Heart right ventricle (tissue), 16 donors: ENCODE data around the gene FAF1. TPM values are rescaled to one million over a fixed set of nuclear protein-coding genes. Genes with fewer than 3 reads are reported as not detected.
"Not testable (repeated sequence)": the region's sequence is repeated elsewhere in the genome, so short reads cannot be mapped to it uniquely, and the experiment has no call there.

ENCODE experiments used
- ATAC-seq, 8 donors: fragments of 200-7000 bp; cut with Tn5 transposase; one replicate each; pipeline ENCODE4 v1.9.1; 2020; ENCODE audit warnings: mild to moderate bottlenecking in 8 of 8, moderate library complexity in 8 of 8, moderate number of reproducible peaks in 1 of 8
- DNase-seq, 2 donors: peaks; one replicate each; pipeline ENCODE4 v3.0.0-alpha.2; 2020
- H3K27ac ChIP-seq, 10 donors: fragments of 200-600 bp; sonication (generic) in 2 of 10; one replicate each; pipeline versions ENCODE4 v1.5.0 to v1.8.0; 2020 to 2022; ENCODE audit warnings: mild to moderate bottlenecking in 3 of 10
- H3K27me3 ChIP-seq, 7 donors: fragments of 200-600 bp; one replicate each; pipeline ENCODE4 v1.8.0; 2021 to 2022; ENCODE audit warnings: mild to moderate bottlenecking in 2 of 7
- H3K36me3 ChIP-seq, 9 donors: fragments of 200-600 bp; sonication (generic) in 1 of 9; one replicate each; pipeline versions ENCODE4 v1.5.0 to v1.8.0; 2020 to 2022; ENCODE audit warnings: mild to moderate bottlenecking in 2 of 9
- H3K4me1 ChIP-seq, 9 donors: fragments of 200-600 bp; sonication (generic) in 1 of 9; one replicate each; pipeline versions ENCODE4 v1.5.0 to v1.8.0; 2020 to 2022; ENCODE audit warnings: mild to moderate bottlenecking in 4 of 9
- H3K4me3 ChIP-seq, 10 donors: fragments of 200-600 bp; sonication (generic) in 2 of 10; one replicate each; pipeline versions ENCODE4 v1.5.0 to v1.8.0; 2020 to 2022; ENCODE audit warnings: mild to moderate bottlenecking in 7 of 10, moderate library complexity in 2 of 10
- H3K9me3 ChIP-seq, 11 donors: fragments of 200-600 bp in 10 of 11; sonication (generic) in 2 of 11; one replicate each; pipeline versions ENCODE4 v1.5.0 to v1.8.0; 2013 to 2022; ENCODE audit warnings: mild to moderate bottlenecking in 2 of 11, control low read depth in 1 of 11, moderate library complexity in 1 of 11
- CTCF ChIP-seq, 9 donors: fragments of 200-600 bp; sonication (generic) in 2 of 9; IDR thresholded peaks; one replicate each; pipeline versions ENCODE4 v1.5.0 to v1.8.0; 2021 to 2022; ENCODE audit warnings: antibody characterized with exemption in 9 of 9, mild to moderate bottlenecking in 5 of 9, moderate library complexity in 1 of 9
- WGBS, 2 donors: extraction: QIAGEN DNeasy Blood & Tissue Kit; methylation state at CpG; one replicate each; pipeline ENCODE4 v1.1.7; 2013; ENCODE audit warnings: inconsistent platforms in 1 of 2; 5-methylcytosine and 5-hydroxymethylcytosine counted together
- intact Hi-C, 10 donors: fragments of 100-400 bp; cut with DNase I; formaldehyde crosslinking; loops; one replicate each; pipeline versions ENCODE4 v1.11.1 to v1.14.2; 2022
- polyA plus RNA-seq, 2 donors: library from polyadenylated mRNA; stranded (reverse); fragments of 200-250 nt; gene quantifications; one replicate each; pipeline ENCODE4 v1.2.3, GENCODE V29; 2013
- total RNA-seq, 10 donors: library from RNA; stranded (reverse); fragmentation: NEBNext Ultra II Directional in 3 of 10; extraction: Animal tissue kit (Norgen Biotek cat#: 25700) in 3 of 10; gene quantifications; one replicate each; pipeline versions ENCODE4 v1.2.1 to v1.2.4, GENCODE V29; 2021 to 2023
- donor health status: Arrhythmogenic right ventricular cardiomyopathy.
- donor health status: ischemic (EF 13 %, LVEDD 7.1; RV severe dilation, severe dysfunction).
- donor health status: healthy with polysubstance abuse.
- donor health status: DM: no; HTN: yes; CAD: no.
- donor health status: DM: no; HTN: no; CAD: no.
- donor health status: ischemic (EF 25% LVEDD 6.9; RV normal size, moderate dysfunction).
- donor health status: ischemic (EF 25% LVEDD 5.7; RV mildly dilated, moderate dysfunction).
- donor health status: healthy.
- donor health status: DM: yes; HTN: yes; CAD: no.
- donor health status: Ischemic cardiomyopathy.
- donor health status: ischemic (EF 35%, LVEDD 5.7; RV mildly dilated, moderate dysfunction).
- donor health status: nonischemic (EF 11% LVEDD 7.7; RV severe dilation, severe dysfunction).
- donor health status: DM: yes; HTN: yes; CAD: no.
- donor health status: PGD.
- donor health status: ischemic (EF 29% LVEDD 5.4; RV normal size, mild dysfunction).
- donor health status: nonischemic (EF 23%, LVEDD 6.1; RV moderate dilation, normal function).

Gene FAF1
- total and polyA plus RNA-seq, 12 donors: 30.9 to 102 (median 88.9) TPM

- ATAC-seq (no peak), DNase-seq (no peak)
- TF ChIP-seq CTCF (IDR thresholded peaks at IDR 0.05): no peak
- H3K4me1 ChIP-seq: peaks cover 0 to 15% (median 0%) of the 10 kb centered on the region in 9 donors
- H3K27ac ChIP-seq: no peak overlapping the region
- peaks cover 0 to 10% (median 0%) of the 10 kb centered on the region in 11 donors for H3K9me3 ChIP-seq
- WGBS, 2 donors: 84 to 85% methylated on average over 4 of the region's 4 CpGs
- H3K4me3 ChIP-seq: no peak overlapping the region
- H3K36me3 ChIP-seq: peaks cover 0 to 17% (median 0%) of the 10 kb centered on the region in 9 donors
- no peaks in the 10 kb centered on the region for H3K27me3 ChIP-seq
- intact Hi-C loops: no loop called here
Observed at GRCh38 chr1:50720457-50721053, 239.5 kb downstream of the FAF1 start.

- 86 to 94% methylated on average over 1 of the region's 1 CpG for WGBS, 2 donors
- peaks cover 0 to 17% (median 0%) of the 10 kb centered on the region in 9 donors for H3K36me3 ChIP-seq
- no peaks in the 10 kb centered on the region for H3K27me3 ChIP-seq
- peaks cover 0 to 4% (median 0%) of the 10 kb centered on the region in 9 donors for H3K4me1 ChIP-seq
- no peak overlapping the region for H3K27ac ChIP-seq
- no peak overlapping the region for H3K4me3 ChIP-seq
- ATAC-seq (no peak), DNase-seq (no peak)
- peaks cover 0 to 10% (median 0%) of the 10 kb centered on the region in 11 donors for H3K9me3 ChIP-seq
- intact Hi-C loops: no loop called here
- no peak for TF ChIP-seq CTCF (IDR thresholded peaks at IDR 0.05)
Observed at GRCh38 chr1:50719126-50719525, 240.9 kb downstream of the FAF1 start.

- intact Hi-C loops: no loop called here
- Histone ChIP-seq H3K4me3 (no peak overlapping the region), H3K27ac (no peak overlapping the region), H3K36me3 (peaks cover 0 to 17% (median 0%) of the 10 kb centered on the region in 9 donors), H3K4me1 (no peaks in the 10 kb centered on the region), H3K27me3 (no peaks in the 10 kb centered on the region), H3K9me3 (peaks cover 0 to 10% (median 0%) of the 10 kb centered on the region in 11 donors)
- DNase-seq (no peak), ATAC-seq (no peak)
- 93 to 98% methylated on average over 1 of the region's 1 CpG for WGBS, 2 donors
- TF ChIP-seq CTCF (IDR thresholded peaks at IDR 0.05): no peak
Observed at GRCh38 chr1:50717327-50717726, 242.7 kb downstream of the FAF1 start.

- DNase-seq, H3K4me1 ChIP-seq, ATAC-seq, intact Hi-C loops, H3K27me3 ChIP-seq, H3K4me3 ChIP-seq, H3K27ac ChIP-seq: not testable (repeated sequence)
- Histone ChIP-seq H3K9me3 (peaks cover 0 to 10% (median 0%) of the 10 kb centered on the region in 11 donors), H3K36me3 (peaks cover 0 to 15% (median 0%) of the 10 kb centered on the region in 9 donors)
- 97 to 98% methylated on average over 7 of the region's 7 CpGs for WGBS, 2 donors
Observed at GRCh38 chr1:50716455-50716854, 243.6 kb downstream of the FAF1 start.

GRCh38 chr1:50710099-50710498 is 250.0 kb downstream of the FAF1 start:
- Histone ChIP-seq H3K27me3 (no peaks in the 10 kb centered on the region), H3K4me3 (no peak overlapping the region), H3K9me3 (no peaks in the 10 kb centered on the region), H3K27ac (no peak overlapping the region), H3K4me1 (peaks cover 0 to 1% (median 0%) of the 10 kb centered on the region in 9 donors), H3K36me3 (no peaks in the 10 kb centered on the region)
- WGBS, 2 donors: 95 to 96% methylated on average over 3 of the region's 3 CpGs
- DNase-seq (no peak), ATAC-seq (no peak)
- intact Hi-C loops: no loop called here
- no peak for TF ChIP-seq CTCF (IDR thresholded peaks at IDR 0.05)
